Activated effector memory CD4-positive, alpha-beta T cell treated with anti-CD3 and anti-CD28 coated beads, Interleukin-2, amount 50 U/mL, for 16 hours (primary cell): ENCODE measurements around the gene CBLN3.
"Not testable (repeated sequence)": the region's sequence is repeated elsewhere in the genome, so short reads cannot be mapped to it uniquely, and the experiment has no call there.

ENCODE experiments used
- DNase-seq: peaks from one replicate; pipeline ENCODE4 v3.0.0-alpha.2; 2020

Gene CBLN3

GRCh38 chr14:24429395-24430142, at the start of gene CBLN3, which contains the start of gene KHNYN:
Gene CBLN3 (minus strand): TSS chr14:24429668. CDS start chr14:24429054, 614 bp downstream.
Gene KHNYN (plus strand): TSS chr14:24429954. CDS start chr14:24430731, 777 bp downstream.
- DNase-seq = peak; percentile 95

DNA sequence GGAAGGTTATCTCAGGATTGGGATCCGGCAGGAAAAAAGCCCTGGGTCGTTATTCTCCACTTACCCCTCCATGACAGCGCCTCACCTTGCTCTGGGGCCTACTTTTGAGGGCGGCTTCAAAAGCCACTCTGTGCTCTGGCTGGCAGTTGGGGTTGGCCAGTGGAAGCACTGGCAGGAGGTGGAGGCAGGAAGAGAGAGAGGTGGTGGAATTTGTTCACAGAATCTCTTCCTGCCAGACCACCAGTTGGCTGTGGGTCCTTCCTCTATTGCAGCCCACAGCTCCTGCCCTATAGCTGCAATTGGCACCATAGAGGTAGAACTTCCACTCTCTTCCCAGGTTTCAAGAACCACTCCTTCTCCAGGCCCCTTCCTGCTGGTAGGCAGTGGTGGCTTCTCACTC, 45.8 kb upstream of the CBLN3 start:
- DNase-seq = no peak

- no peak for DNase-seq
These were observed 43.7 kb upstream of the CBLN3 start for GRCh38 chr14:24473211-24473610.

DNA sequence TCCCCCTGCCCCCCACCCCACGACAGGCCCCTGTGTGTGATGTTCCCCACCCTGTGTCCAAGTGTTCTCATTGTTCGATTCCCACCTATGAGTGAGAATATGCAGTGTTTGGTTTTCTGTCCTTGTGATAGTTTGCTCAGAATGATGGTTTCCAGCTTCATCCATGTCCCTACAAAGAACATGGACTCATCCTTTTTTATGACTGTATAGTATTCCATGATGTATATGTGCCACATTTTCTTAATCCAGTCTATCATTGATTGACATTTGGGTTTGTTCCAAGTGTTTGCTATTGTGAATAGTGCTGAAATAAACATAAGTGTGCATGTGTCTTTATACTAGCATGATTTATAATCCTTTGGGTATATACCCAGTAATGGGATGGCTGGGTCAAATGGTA, 41.0 kb upstream of the CBLN3 start:
- not testable (repeated sequence) for DNase-seq

DNA sequence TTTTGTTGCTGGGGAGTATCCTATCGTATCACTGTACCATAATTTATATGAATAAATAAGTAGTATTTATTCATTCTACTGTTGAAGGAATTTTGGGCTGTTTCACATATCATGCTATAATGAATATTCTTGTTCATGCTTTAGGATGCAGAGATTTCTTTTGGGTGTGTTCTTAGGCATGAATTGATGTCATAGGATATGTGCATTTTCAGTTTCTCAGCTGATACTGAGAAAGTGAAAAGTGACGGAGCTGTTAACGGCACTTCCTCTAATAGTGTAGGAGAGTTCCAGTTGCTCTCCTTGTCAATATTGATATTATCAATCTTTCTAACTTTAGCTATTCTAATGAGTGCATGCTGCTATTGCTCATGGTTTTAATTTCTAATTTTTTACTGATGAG, 36.3 kb upstream of the CBLN3 start:
- DNase-seq = no peak

DNA sequence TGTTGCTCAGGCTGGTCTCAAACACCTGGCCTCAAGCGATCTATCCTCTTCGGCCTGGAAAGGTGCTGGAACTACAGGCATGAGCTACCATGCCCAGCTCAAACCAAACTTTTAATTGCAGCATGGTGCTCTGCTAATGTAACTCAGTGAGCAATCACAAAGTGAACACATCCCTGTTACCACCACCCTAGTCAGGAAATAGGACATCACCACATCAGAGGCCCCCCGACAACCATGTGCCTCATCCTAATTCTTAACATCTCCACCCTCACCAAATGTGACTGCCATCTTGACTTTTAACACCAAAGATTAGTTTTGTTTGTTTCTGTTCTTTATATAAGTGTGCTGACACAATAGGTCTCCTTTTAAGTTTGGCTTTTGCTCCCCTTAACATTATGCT, 35.9 kb upstream of the CBLN3 start:
- no peak for DNase-seq

- no peak for DNase-seq
These were observed 34.7 kb upstream of the CBLN3 start for GRCh38 chr14:24463884-24464785.

DNA sequence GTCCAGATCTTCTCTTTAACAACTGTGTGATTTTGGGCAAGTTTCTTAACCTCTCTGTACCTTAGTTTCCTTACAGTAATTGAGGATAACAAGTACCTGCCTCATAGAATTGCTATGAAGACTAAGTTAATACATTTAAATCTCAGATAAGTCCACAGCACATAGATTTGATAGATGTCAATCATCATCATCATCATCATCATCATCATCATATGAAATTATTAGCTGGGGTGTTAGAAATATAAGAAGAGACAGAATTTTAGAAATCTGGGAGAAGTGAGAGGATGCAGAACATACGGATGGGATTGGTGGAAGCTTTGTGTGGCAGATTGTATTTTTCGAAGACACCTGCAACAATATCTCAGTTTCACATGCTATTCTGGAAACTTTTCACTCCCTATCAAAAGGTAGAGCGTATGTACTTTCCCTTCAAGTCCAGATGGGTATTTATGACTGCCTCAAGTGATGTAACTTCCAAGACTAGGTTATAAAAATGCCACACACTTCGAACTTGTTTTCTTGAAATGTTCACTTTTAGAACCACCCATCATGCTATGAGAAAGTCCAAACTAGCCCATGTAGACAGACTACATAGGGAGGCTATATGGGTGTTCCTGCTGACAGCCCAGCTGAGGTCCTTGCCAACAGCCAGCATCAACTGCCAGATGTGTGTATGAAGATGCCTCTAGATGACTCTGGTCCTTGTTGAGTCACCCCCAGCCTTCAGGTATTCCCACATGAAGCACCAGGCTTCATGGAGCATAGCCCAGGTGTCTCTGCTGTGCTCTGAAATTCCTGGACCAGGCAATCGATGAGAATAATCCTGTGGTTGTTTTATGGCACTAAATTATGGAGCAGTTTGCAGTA, 33.8 kb upstream of the CBLN3 start:
- DNase-seq = no peak

- no peak for DNase-seq
These were observed 31.9 kb upstream of the CBLN3 start for GRCh38 chr14:24461336-24461735.

- no peak for DNase-seq
These were observed 29.9 kb upstream of the CBLN3 start for GRCh38 chr14:24459331-24459730.

DNA sequence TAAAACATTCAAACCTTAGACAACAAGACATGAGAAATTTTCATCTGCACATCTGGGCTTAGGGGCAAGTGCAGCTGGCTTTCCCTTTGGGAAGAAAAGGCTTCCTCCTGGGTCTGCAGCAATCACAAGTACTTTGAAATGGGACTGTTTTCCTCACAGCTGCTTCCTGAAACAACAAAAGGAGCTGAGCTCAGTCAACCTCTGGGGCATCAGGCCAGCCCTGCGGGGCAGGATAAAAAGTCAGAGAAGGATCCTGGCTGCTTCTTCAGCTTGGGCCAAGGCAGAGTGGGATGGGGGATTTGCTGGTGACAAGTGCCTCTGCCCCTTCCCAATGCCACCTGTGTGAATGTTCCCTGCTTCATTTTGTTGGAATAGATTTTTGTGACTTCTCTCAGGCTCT, 29.3 kb upstream of the CBLN3 start:
- DNase-seq = no peak

DNA sequence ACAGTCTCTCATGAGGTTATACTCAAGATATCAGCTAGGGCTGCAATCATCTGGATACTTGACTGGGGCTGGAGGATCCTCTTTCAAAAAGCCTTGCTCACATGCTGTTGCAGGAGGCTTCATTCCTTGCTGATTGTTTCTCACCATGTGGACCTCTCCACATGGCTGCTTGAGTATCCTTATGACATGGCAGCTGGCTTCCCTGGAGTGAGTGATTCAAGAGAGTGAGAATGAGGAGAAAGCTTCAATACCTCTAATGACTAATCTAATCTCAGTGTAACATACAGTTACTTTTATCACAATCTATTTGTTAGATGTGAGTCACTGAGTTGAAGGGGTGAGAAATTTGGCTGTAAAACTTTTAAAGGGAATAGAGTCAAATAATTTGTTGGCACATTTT, 27.5 kb upstream of the CBLN3 start:
- no peak for DNase-seq

DNA sequence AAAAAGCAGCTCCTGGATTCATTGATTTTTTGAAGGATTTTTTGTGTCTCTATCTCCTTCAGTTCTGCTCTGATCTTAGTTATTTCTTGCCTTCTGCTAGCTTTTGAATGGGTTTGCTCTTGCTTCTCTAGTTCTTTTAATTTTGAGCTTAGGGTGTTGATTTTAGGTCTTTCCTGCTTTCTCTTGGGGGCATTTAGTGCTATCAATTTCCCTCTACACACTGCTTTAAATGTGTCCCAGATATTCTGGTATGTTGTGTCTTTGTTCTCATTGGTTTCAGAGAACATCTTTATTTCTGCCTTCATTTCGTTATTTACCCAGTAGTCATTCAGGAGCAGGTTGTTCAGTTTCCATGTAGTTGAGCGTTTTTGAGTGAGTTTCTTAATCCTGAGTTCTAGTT, 21.4 kb upstream of the CBLN3 start:
- DNase-seq = not testable (repeated sequence)

DNA sequence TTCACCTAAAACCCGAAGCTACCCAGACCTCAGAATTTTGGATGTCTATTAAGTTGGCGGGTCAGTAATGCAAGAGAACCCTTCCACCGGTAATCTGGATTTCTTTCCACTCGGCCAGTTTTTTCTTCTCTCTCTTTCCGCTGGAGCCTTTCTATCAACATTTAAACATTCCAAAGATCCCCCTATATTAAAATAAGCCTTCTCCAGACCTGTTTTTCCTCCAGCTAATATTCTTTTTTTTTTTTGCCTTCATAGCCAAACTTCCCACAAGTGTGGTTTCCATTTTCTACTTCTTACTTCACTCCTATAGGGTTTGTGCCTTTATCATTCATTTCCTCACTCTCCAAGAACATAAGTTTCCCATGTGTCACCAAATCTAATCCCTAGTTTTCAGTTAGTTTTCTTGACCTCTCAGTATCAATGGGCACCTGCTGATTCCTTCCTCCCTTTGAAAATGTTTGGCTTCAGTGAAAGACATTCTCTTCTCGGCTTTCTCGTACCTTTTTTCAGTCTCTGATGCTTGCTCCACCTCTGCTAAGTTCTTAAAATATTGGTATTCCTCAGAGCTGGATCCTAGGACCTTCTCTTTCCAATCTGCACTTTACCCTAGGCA, 13.7 kb upstream of the CBLN3 start:
- DNase-seq = no peak

DNA sequence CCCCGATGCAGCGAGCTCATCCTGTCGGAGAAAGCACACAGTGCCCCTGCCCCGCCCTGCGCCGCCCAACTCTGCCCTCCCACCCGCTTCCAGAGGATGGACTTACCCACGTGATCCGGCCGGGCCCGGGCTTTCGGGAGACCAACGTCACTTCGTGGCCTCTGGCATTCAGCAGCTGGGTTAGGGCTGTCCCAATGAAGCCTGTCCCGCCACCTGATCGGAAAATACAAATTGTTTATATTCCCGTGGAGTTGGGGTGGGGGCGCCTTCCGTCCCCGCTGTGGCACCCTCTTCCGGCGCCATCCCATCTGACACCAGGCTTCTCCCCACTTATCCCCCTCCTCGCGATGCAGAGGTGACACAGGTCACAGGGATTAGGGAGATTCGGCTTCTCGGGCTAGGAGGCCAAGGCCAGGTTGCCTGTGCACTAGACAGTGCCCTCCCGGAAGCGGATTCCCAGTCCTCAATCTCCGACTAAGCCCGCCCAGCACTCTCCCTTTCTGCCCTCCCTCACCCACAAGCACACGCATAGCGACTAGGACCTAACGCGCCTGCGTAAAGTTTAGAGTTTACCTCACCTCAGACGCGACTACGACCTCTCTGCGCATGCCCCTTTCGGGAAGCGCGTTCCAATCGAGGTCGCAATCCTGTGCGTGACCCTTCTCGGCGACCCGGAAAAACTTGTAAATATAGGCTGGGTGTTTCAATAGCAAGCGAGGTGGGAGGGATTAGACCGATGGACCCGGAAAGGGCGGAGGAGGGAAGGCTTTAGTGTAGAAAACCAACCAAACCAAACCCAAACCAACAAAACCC, 13.0 kb upstream of the CBLN3 start, which contains the start of gene SDR39U1:
TSS of gene SDR39U1 (minus strand) at position 537 of the 813 bp plus-strand sequence. CDS start at position 530, 7 bp downstream.
- peak; percentile 98 for DNase-seq

DNA sequence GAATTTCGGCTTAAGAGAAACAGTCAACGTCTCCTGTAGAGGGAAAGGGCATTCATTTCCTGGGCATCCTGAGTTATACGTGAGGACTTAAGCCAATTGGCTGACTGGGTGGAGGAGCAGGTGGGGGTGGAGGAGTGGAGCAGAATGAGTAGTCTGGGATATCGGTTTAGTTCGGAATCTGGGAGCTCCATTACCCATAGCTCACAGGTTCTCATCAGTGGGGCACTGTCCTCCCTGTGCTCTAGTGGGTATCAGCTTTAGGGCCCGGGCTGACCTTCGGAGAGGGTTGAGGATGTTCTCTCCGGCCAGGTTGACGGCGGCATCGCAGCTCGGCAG, 12.4 kb upstream of the CBLN3 start:
- DNase-seq = no peak

DNA sequence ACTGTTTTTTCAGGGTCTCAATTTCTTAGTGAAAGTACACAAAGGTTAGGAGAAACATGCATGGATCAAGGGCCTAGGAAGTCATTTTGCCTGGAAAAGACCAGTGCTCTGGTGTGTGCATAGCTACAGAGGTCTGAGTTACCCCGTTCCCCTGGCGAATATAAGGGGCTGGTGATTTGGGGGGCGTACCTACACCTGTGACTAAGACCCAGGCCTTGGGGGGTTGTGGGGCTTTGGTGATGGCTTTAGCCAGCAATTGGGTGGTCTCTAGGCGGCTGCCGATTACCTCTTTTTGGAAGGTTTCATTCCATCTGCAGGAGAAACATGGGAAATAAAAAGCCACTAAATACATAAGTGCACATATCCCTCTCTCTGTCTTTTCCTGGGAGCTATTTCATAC, 12.0 kb upstream of the CBLN3 start:
- no peak for DNase-seq

DNA sequence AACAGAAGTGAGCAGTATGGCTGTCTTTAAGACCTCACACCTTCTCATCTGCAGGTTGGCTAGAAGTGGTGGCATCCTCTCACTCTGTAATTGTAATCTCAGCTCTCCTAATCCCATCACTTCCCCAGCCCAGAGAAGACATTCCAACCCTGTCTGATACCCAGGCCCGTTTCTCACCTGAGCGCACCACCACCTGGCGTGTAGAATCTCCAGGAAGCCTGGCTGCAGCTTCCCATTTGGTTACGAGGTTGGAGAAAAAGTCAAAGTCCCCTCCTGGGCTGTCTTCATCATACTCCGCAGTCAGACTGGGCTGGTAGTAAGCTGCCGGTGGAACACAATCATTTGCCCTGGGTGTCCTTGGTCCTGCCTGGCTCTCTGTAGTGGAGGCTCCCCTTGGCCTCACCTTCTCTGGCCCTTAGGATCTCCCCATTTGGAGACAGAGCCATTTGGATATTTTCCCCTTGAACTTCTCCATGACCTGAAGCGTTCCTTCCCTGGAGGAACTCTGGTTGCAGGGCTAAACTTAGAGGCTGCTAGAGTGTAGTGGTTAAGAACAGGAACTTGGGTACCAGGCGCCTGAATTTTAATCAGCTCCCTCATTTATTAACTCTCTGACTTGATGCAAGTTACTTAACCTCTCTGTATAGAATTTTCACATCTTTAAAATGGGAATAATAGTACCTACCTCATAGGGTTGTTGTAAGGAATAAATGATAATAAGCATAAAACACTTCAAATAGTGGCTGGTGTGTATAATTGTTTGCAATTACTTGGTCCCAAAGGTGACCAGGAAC, 11.3 kb upstream of the CBLN3 start:
- no peak for DNase-seq

DNA sequence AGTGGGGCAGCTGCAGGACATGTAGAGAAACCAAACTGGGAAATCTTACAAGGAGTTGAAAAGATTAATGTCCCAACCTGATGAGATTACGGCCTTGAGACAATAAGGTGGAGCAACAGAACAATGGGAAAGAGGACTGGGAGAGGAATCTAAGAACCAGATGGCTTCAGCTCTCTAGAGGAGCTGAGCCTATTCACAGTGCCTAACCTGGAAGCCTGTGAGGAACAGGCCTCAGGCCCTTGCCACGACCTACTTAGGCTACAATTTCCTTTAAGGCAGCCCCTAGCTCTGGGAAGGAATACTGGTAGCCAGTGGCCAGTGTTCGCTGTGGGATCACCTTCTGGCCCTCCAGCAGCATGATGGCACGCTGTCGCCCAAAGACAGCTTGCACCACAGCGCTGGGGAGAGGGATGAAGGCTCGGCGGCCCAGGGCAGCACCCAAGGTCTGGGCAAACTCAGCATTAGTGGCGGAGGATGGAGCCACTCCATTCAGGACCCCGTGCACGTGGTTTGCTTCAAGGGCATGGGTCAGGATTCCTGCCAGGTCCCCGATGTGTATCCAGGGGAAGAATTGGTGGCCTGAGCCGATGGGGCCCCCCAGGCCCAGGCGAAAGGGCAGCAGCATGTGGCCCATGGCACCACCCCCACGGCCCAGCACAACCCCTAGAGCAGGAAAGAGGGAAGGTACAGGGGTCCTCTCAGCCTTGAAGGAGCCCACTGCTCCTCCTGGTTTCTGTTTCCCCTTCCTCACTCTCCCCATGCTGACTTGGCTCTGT, 10.6 kb upstream of the CBLN3 start:
- no peak for DNase-seq

DNA sequence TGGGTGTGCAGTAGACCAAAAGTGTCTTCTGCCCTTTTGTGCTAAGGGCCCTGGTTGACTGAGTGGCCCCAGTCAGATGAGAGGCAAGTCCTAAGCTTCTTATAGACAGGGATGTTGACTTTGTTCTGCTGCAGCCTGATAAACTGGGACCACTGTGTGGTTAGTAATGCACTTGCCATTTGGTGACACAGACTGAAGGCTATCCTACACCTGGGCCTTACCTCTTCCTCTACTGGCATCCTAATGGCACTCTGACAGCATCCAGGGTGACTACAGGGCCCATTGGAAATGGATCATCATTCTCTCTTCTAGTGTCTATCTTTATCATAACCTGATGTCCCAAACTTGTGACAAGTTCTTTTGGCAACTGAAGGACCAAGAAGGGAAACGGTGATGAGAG, 9.8 kb upstream of the CBLN3 start:
- DNase-seq = no peak
